Measurements from ENCODE around the gene ZC3H15.

- TF ChIP-seq CTCF (IDR thresholded peaks at IDR 0.05): no peak
- no peak for TF ChIP-seq POLR2A (IDR thresholded peaks at IDR 0.05)
- no peak for TF ChIP-seq POLR2AphosphoS5 (IDR thresholded peaks at IDR 0.05)
Observed at GRCh38 chr2:186466743-186467142, 19.3 kb upstream of the ZC3H15 start.
